HFF-Myc (cell line): ENCODE data around the gene NUP160.
"Not testable (repeated sequence)": the region's sequence is repeated elsewhere in the genome, so short reads cannot be mapped to it uniquely, and the experiment has no call there.

ENCODE experiments used
- DNase-seq: peaks from one replicate; pipeline ENCODE4 v3.0.0-alpha.2; 2011; ENCODE audit warnings: low read depth; ENCODE audit errors: extremely low read depth
- H3K4me3 ChIP-seq: replicated peaks from 2 replicates; pipeline ENCODE4 v1.5.1; 2011; ENCODE audit warnings: low read depth, mild to moderate bottlenecking, control low read depth, low read length
- TF ChIP-seq, protein P1 (sequence below): IDR thresholded peaks from 2 replicates; pipeline ENCODE4 v1.5.1; 2012; ENCODE audit warnings: mild to moderate bottlenecking, low read depth, low read length, control low read depth; ENCODE audit errors: missing control alignments

Gene NUP160

DNA sequence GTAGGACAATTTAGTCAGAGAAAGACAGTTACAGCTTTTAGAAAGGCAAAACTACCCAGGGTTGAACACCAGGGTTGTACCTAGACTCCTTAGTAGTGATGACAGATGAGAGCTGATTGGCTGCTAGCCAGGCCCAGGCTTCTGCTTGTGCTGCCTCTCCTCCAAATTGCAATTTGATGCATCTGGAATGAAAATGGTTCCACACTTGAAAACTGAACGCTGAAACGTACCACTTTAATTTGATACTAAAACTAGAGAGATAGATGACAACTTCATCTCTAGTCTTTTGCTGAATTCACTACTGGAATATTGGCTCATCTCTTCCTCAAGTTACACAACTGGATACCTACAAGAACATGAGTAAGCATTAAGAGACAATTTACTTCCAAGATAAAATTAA is 61.8 kb downstream of the NUP160 start:
- no peak for DNase-seq
- TF ChIP-seq, protein P1, sequence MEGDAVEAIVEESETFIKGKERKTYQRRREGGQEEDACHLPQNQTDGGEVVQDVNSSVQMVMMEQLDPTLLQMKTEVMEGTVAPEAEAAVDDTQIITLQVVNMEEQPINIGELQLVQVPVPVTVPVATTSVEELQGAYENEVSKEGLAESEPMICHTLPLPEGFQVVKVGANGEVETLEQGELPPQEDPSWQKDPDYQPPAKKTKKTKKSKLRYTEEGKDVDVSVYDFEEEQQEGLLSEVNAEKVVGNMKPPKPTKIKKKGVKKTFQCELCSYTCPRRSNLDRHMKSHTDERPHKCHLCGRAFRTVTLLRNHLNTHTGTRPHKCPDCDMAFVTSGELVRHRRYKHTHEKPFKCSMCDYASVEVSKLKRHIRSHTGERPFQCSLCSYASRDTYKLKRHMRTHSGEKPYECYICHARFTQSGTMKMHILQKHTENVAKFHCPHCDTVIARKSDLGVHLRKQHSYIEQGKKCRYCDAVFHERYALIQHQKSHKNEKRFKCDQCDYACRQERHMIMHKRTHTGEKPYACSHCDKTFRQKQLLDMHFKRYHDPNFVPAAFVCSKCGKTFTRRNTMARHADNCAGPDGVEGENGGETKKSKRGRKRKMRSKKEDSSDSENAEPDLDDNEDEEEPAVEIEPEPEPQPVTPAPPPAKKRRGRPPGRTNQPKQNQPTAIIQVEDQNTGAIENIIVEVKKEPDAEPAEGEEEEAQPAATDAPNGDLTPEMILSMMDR: no peak
- no peak overlapping the region for H3K4me3 ChIP-seq

DNA sequence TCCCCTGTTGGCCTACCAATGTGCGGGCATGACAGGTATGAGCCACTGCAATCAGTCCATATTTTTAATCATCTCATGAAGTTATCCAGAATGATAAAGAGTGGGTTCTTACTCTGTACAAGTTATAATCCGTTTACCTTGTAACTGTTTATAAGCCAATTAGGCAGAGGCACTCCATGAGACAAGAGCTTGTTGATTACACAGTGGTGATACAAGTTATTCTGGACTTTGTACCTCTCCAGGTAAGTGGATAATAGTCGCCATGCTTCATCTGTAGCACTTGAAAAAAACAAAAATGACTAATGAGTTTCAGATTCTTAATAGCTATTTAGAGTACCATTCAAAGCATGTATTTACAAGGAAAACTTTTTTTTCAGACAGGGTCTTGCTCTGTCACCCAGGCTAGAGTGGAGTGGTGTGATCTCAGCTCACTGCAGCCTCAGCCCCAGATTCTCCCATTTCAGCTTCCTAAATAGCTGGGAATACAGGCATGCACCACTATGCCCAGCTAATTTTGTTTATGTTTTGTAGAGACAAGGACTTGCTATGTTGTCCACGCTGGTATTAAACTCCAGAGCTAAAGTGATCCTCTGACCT is 63.3 kb downstream of the NUP160 start:
- no peak overlapping the region for H3K4me3 ChIP-seq
- TF ChIP-seq, protein P1: no peak
- no peak for DNase-seq

DNA sequence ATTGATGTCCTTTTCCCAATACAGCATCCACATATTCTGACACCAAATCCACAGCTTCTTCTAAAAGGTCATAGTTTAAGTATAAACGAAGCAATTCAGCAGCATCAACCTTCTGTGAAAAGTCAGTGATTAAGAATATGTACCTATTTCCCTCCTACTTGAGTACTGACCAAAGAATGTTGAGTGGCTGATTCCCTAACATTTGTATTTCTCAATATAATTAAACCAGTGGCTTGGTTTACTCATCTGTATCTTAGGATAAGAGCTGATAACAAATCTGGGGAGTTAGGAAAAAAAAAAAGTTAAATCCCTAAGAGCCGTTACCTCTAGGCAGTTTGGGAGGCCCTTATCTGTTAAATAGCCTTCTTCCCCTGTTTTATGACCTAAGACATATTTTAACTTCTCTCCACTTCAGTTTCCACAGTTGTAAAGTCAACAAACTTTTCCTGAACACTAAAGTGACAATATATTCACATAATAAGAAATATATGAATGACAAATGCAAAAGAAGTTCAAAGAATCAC is 65.0 kb downstream of the NUP160 start:
- no peak overlapping the region for H3K4me3 ChIP-seq
- no peak for DNase-seq
- TF ChIP-seq, protein P1: no peak

DNA sequence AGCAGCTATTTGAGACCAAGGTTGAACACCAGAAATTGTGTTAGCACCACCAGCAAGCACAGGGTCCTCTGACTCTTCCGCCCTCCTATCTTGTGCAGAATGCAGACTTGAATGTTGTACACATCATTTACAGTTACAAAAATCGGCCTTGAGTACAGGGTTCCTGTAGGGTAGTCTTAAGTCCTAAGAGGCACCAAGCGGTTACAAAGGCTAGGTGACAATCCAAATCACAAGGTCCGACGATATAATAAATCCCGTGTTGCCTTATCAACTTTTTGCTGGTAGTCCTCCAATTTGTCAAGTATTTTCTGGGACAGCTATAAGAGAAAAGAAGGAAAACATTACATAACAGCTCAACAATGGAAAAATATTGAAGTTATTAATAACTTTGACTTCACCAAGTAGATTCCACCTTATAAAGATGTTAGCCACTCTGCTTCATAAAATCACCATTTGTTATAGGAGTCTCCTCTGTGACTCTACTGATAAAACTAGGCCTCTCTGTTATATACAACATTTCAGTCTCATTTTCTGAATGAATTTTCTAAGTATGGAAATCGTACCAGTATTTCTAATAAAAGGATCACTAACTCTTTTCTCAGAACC is 69.2 kb downstream of the NUP160 start:
- TF ChIP-seq, protein P1: no peak
- no peak overlapping the region for H3K4me3 ChIP-seq
- DNase-seq: no peak

DNA sequence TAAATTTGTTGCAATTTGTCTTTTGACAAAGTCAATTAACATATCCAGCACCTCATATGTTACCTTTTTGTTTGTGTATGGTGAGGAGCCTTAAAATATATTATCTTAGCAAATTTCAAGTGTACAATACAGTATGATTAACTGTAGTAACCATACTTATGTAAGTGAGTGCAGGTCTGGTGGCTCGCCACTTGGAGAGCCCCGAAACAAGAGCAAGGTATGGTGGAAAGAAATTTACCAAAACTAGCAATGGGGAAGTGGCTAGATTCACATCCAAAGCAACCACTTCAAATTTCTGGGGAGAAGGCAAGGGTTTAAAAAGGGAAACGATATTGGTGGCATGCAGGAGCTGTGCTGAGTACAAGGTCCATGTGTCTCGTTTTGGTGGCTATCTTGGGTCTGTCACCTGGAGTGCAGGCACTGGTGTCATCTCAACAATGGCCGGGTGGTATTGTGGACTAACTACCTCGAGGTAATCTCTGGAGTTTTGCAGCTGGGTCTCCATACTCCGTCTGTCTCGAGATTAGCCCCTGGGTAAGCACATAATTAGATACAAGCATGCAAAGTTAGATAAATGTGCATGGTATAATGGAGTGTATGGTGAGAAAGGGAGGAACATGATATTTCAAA is 72.8 kb downstream of the NUP160 start:
- no peak for DNase-seq
- H3K4me3 ChIP-seq: no peak overlapping the region
- TF ChIP-seq, protein P1: no peak

DNA sequence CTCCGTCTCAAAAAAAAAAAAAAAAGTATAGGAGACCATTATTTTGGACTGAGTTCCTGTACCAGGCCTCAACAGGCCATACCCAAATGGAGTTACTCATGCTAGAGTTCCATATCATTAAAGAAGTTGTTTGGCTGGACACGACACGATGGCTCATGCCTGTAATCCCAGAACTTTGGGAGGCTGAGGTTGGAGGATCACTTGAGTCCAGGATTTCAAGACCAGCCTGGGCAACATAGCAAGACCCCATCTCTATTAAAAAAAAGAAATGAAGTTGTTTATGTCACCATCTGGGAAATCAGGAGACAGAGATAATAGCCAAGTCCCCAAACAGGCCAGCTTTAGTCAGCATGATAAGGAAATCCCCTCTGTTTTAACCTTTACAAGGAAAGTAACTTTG is 74.3 kb downstream of the NUP160 start:
- TF ChIP-seq, protein P1: no peak
- H3K4me3 ChIP-seq: no peak overlapping the region

DNA sequence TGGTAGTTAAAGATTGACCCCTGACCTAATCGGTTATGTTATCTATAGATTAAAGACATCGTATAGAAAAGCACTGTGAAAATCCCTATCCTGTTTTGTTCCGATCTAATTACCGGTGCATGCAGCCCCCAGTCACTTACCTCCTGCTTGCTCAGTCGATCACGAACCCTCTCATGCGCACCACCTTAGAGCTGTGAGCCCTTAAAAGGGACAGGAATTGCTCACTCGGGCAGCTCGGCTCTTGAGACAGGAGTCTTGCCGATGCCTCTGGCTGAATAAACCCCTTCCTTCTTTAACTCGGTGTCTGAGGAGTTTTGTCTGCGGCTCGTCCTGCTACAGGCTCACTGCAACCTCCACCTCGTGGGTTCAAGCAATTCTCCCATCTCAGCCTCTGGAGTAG is 78.6 kb downstream of the NUP160 start:
- not testable (repeated sequence) for H3K4me3 ChIP-seq, DNase-seq

More for the DNA sequence above, 74.3 kb downstream of the NUP160 start:
- DNase-seq: no peak
